Activated CD8-positive, alpha-beta memory T cell treated with anti-CD3 and anti-CD28 coated beads for 1 hour (primary cell): ENCODE data around the gene THAP10.

ENCODE experiments used
- DNase-seq, 2 donors: peaks; one replicate each; pipeline ENCODE4 v3.0.0-alpha.2; 2020; ENCODE audit warnings: low read depth in 1 of 2; ENCODE audit errors: extremely low read depth in 1 of 2

Gene THAP10

GRCh38 chr15:70854666-70854976 lies 37.6 kb downstream of the THAP10 start:
- no peak for DNase-seq

GRCh38 chr15:70853973-70854665 lies 38.1 kb downstream of the THAP10 start, which contains the start of gene LARP6:
Gene LARP6, minus strand, starts transcription at chr15:70854157. Its CDS starts 69 bp downstream, at chr15:70854088.
- DNase-seq, result no peak

- no peak for DNase-seq
These were observed 38.8 kb downstream of the THAP10 start for GRCh38 chr15:70853318-70853972.

- DNase-seq, result no peak
These were observed 39.5 kb downstream of the THAP10 start for GRCh38 chr15:70852501-70853317.

GRCh38 chr15:70851889-70852288 lies 40.3 kb downstream of the THAP10 start:
- DNase-seq, result no peak

GRCh38 chr15:70845602-70846360 lies 46.5 kb downstream of the THAP10 start:
- no peak for DNase-seq

- DNase-seq, result no peak
These were observed 54.8 kb downstream of the THAP10 start for GRCh38 chr15:70837476-70837875.

GRCh38 chr15:70835841-70836240 lies 56.4 kb downstream of the THAP10 start:
- DNase-seq, result no peak

- DNase-seq, result no peak
These were observed 56.8 kb downstream of the THAP10 start for GRCh38 chr15:70835415-70835814.

- DNase-seq, result no peak
These were observed 57.2 kb downstream of the THAP10 start for GRCh38 chr15:70834999-70835398.

- DNase-seq, result no peak
These were observed 58.1 kb downstream of the THAP10 start for GRCh38 chr15:70833861-70834765.

GRCh38 chr15:70833422-70833821 lies 58.8 kb downstream of the THAP10 start:
- no peak for DNase-seq

GRCh38 chr15:70832176-70832575 lies 60.1 kb downstream of the THAP10 start:
- DNase-seq, result no peak
